Stimulated activated CD8-positive, alpha-beta memory T cell treated with anti-CD3 and anti-CD28 coated beads, Interleukin-15, amount 100 ng/mL, for 1 hour (primary cell): Measurements from ENCODE around the gene STK39.

Source experiments
- DNase-seq: peaks from one replicate; pipeline ENCODE4 v3.0.0-alpha.2; 2020; ENCODE audit warnings: low read depth

The STK39 gene

DNA sequence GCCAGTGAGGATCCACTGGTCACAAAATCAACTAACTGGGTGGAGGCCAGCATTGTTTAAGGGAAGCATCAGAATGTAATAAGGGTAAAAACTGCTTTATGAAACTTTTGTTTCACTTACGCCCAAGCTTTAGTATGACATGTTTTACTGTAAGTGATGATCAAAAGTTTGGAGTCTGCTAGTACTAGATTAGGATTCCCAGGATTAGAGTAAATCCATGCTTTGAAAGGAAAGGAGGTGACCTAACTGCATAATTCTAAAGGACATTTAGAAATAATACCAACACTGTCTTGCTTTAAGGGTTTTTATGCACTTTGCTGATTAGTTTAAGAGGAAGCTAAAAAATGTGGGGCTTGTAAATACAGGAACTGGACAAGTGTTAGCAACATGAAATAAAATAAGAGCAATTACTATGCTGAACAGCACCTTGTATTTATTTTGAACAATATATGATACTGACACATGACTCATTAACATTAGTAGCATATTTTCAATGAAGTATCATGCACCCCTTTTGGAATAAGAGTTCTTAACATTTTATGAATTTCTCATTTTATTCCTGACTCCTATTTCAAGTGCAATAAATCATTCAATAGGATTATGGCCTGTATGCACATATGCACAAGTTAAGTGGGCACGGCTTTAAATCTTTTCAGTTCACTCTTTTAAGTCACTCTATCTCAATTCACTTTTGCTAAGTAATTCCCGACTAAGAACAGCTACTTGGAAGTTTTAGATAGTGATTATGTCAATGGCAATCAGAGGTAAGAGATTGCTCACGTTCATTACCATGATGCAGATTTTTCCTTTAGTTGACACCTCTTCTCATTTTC, 62.5 kb downstream of the STK39 start:
- DNase-seq, result no peak

DNA sequence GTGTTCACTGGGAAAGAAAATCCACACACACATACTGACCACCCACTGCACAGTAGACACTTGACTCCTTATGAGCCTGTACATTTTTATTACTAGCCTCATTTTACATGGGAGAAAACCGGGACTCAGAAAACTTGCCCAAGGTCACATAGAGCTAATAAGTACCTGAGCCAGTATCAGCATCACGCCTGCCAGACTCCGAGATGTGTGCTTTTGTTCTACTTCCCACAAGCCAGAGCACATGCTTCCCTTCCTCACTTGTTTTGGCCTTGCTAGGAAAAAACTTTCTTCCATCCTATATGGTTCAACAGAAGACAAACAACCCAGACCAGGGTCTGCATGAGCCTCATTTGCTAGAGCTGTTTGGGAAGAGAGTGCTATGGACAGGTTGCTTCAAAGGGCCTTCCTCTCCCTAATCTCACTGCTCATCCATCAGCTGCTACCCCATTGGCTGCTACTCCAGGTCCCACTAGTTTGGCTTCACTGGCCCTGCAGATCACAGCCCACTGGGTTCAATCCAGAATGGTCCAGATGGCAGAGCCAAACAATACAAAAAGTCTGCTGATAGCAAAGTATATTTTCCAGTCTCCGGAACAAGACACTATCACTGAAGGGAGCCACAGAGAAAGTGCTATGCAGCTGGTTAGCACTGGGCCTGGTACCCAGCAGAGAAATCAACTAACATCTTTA, 63.9 kb downstream of the STK39 start:
- no peak for DNase-seq

DNA sequence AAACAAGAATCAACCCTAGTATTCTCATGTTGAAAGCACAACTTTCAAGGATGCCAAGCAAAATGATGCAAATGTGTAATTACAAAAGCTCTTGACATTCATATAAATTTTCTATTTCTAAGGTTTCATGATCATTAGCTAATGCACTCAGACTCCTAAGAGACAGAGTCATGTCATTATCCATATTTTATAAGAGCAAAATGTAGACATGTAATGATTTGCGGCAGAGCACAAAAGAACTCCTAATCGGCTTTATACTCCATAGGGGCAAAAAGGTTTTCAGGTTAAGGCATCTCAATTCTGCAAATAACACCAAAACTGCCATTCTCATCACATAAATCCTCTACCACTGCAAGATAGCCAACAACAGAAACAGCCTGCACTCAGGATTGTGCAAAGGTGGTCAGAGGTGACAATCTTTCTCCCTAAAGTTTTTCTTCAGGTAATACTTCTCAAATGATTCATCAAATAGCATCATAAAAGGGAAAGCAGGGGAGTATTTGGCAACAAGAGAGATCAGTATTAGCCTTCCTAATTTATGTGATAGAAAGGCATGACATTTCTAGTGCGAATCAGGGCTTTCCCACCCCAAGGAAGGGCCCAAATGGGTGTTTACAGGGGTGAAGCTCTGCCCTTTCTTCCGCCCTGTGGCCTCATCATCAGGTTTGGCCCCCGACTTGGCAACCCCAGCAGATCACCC, 64.7 kb downstream of the STK39 start:
- no peak for DNase-seq

DNA sequence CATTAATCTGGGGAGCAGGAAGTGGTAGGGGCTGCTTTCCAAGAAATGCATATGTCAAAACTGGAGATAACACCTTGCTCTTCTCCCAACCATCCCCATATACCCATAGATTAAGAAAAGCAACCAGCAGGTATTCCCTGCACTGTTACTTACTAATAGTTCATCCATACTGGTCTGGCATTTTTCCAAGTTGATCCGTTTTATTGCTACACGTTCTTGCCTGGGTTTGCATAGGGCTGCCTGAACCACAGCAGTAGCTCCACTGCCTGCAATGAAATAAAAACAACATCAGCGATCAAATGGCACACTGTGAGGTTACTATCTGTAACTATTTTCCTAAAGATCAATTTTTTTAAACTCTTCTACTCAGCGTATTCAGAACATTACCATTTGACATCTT, 65.6 kb downstream of the STK39 start:
- DNase-seq, result no peak

DNA sequence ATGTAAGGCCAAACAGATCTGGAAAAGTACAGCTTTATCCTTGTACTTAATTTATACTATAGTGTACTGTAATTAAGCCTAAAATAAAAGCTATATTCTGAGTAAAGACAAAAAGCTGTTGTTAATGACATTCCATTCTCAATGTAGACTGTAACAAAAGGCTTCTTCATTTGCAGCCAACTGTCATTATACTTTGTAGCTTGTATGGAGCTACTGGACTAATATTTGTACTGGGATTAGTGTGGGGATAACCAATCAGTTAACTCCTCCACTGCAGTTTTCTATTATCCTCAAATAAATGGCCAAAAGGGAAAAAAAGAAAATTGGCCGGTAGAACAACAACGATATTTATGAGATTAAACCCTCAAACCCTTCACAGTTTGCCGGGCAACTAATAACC, 66.5 kb downstream of the STK39 start:
- DNase-seq, result no peak

DNA sequence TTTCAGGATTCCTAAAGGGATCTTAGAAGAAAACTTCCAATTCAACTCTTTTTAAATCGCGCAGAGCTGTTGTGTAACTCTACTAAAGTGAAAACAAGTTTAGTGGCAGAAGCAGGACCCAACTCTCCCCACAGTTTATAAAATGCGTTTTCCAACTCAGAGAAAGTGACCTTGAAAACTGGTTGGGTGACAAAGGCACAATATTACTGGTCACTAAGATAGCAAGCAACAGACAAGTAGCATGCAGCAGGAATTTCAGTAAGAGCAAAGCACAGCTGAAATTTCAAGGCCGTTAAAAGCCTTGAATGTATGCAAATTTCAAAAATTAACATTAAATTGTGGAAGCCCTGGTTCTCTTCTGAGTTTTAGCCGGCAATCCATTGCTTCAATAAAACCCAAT, 66.9 kb downstream of the STK39 start:
- DNase-seq, result no peak

DNA sequence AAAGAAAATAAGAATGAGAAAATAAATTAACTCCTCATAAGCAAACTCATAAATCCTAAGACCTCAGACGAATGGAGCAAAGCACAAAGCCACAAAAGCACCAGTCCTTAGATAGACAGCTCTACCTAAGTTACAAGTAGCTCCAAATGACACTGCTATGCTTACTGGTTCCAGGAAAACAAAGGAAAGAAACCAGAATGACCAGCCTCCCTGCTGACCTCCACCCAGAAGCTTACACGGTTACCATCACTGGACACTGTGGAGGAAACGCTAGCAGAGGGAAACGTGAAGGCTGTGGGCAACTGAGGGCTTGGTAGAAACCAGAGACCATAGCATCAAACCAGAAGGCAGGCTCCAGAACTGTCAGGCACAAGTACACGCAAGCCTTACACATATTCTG, 67.8 kb downstream of the STK39 start:
- DNase-seq, result no peak

DNA sequence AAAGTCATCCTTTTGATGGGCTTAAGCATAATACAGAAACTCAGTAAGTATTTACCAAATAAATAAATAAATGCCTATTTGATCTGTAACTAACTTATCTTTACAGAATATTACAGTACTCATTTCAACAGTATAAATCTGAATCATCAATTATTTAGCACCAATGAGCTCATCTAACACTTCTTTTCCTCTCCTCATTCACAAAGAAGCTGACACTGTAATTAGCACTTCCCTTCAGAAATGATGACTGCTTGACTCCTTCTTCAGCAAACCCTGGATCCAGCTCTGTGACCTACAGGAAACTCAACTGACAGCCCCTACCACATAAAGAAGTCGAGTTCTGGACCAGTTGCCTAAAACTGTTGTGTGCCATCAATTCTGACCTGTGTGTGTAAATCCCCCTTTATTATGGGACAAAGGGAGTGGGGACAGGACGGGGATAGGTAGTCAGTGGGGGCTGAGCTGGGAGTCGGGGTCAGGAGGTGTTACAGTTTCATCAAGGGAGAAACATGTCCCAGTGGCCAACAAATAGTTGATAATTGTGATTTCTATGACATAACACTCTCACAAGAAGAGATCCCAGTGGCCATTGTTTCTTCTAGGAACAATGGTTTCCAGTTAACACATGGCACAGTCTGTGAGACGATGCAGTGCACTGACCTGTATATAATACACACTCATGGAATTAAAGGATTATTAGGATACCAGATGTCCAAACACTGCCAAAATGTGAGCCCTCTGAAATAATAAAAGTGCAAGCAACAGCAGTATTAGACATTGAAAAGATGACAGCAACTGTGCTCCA, 68.7 kb downstream of the STK39 start:
- DNase-seq, result no peak

DNA sequence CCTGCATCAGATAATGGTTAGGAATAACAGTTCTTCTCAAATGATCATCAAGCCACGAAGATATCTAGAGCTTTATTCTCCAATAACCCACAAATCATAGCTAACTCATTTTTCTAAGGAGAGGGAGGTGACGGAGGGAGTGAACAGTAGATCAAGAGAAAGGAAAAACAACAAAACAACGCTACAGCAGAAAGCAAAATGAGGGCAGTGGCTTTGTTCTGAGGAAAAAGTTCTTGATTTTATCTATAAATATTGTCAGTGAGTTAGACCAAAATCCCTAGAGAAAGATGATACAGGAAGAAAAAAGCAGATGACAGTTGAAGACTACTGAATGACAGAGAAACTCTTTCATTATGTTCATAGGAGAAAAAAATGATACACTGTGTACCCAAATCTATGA, 71.0 kb downstream of the STK39 start:
- no peak for DNase-seq

DNA sequence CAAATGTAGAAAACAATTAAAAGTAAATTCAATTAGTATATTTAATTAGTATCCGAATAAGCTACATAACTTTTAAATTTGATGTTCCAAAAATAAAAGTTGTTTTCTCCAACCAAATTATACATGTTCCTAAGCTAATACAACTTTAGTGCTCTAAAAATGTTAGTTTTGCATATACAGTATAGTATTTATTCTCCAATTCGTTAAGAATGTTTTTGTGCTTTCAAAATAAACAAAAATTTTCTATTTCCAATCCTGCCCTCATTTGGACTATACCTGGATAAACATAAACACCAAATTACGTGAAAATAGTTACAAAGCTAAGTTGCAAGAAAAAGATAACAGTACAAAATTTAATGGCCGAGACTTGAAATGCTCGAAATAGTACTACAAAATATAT, 71.9 kb downstream of the STK39 start:
- DNase-seq, result no peak

DNA sequence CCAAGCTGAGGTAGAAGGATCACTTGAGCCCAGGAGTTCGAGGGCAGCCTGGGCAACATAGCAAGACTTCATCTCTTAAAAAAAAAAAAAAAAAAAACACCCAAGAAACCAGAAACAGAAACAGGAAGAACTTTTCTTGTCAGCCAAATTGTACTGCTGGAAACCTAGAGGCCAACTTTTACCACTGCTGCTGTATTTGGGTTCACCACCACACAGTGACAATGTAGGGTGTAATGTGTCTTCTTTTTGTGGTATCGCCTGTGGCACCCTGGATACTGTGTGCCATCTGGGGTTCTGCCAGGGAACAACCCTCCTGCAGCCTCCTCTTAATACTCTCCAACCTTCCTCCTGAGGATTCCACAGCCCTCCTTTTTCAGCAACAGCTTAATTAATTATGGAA, 72.6 kb downstream of the STK39 start:
- no peak for DNase-seq

DNA sequence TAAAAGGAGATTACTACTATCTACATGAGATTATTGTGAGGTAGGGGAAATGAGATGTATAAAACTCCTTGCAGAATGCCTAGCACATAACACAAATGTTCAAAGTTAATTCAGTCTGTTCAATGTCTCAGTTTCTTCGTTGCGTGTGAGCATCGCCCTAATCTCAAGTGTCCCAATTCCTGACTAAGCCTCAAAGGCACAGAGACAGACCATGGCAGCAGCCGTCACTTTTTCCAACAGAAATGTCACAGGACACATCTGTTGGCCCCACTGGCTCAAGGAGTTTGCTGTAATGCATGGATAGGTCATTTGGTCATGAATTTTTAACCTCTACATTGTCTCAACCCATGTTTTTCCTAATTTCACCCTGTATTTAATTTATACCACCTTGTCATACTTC, 75.3 kb downstream of the STK39 start:
- no peak for DNase-seq

DNA sequence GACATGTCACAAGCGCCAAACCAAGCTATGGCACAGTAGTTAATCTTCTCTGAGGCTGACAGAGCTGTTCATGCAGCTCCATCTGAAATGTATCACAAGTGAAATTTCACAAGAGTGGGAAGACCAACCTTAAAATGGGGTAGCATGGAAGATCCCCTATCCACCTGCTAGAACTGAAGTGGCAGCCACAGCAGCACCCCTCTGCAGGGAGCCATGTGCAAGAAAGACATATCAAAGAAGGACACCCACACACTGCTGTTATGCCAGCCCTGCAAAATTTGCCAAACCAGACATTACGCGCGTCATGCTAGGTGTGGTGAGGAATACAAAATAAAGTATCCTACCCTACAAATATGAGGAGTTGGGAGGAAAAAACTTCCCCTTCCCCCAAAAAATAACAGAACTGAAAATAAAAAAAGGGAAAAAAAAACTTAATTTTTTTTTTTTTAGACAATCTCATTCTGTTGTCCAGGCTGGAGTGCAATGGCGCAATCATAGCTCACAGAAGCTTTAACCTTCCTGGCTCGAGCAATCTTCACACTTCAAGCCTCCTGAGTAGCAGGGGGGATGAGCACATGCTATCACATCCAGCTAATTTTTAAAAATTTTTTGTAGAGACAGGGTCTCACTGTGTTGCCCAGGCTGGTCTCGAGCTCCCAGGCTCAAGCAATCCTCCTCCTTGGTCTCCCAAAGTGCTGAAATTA, 76.2 kb downstream of the STK39 start:
- DNase-seq, result no peak

DNA sequence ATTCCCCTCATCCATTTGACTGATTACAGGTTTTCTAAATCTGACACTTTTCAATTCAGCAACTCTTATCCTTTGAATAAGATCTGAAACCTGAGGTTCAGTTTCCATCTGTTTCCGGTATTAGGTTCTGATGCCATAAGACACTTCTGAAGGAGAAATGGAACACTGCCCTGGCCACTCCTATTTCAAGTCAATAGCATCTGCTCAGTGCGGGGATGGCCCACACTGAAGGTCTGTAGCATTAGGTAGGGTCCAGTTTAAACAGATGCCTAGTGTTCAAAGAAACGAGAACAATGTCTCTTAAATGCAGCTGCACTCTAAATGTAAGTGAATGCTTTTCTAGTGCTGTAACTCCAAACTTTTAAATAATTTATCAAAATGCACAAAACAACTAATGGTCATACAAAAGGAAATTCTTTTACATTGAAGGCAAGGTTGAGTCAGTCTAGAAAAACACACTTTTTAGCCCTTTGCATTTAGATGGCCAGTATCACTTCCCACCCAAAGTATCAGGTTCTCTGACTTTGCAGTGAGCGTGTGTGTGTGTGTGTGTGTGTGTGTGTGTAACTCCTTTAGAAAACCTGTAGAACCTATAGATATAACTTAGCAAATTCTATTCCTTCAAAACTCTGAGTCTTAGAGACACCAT, 78.2 kb downstream of the STK39 start:
- no peak for DNase-seq

DNA sequence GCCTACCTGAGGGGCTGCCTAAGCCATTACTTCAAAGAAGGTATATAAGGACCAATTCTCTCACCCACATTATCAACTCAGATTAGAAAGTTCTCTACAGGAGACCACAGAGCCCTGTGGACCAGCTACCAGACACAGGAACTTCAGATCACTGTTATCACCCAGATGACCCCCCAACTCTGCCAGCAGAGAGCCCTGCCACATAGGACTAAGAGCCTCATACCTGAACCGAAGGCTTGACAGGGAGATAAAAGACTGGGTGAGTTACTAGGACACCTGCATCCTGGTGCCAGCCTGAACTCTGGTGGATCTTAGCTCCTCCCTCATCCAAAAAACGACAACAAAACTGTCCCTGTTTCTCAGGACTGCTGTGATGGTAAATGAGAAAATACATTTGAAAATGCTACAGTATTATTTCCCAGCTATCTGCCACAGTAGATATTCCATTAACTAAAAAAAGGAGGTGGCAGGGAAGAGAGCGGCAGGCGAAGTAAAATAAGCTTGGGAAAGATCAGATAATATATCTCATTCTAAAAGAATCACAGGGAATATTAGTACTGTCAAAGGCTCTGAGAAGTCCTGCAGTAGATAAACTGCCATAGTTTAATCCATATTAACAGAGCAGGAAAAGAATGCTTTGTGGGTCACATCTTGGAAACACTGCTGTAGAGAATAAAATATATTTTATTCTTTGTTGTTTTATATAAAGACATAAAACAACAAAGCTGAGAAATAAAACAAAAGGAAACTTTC, 79.7 kb downstream of the STK39 start:
- no peak for DNase-seq

DNA sequence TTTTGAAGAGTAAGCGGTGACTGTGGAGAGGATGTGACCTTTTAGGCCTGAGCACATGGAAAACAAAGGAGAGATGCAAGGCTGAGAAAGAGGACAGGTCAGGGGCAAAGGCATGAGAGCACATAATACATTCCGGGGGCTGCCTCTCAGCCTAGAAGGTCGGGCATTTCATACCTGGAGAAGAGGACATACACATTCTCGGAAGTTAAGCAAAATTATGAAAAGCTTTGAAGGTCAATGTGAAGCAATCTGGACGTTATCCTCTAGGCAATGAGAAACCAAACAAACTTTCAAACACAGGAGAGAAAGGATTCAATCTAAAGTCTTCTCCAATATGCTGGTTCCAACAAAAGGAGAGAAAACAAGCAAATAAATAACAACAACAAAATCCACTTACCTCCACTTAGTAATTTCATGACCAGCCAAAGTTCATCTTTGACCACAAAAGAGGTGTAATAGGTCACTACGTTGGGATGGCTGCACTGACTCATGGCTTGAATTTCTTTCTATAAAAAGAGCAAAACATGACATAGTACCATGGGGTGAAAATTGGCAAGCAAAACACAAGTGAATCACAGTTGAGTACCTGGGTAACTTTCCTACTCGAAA, 80.4 kb downstream of the STK39 start:
- DNase-seq, result no peak

DNA sequence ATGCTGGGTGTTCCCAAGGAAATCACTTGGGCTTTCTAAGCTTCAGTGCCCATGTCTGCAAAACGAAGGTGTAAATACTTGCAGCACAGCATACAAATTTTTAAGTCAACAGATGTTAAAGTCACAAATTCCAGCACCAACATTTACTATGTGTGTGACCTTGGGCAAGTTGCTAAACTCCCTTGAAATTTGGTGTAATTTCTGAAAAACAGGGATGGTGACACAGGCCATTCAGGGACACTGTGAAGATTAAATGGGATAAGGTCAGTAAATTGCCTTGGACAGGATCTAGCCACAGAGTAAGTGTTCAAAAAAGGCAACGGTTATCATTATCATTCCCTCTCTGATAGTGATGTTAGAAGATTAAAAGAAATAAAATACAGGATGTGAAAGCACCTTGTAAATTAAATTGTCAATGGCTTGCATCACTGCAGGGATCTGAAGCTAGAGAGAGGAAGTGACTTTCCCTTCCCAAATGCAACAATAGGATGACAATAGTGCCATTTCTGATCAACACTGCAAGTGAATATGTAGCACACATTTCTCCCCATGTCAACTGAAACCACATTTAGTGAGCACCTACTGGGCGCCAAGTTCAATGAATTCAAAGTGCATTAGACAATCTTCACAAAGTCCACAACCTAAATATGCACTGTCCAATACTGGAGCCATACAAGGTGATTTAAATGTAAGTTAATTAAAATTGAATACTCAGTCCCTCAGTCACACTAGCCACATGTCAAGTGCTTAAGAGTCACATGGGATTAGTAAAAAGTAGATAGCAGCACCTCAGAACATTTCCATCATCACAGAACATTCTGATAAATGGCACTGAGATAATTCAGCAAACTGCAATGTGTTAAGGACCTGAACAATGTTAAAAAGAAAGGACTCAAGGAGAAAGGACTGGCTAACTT, 81.2 kb downstream of the STK39 start:
- DNase-seq, result no peak

DNA sequence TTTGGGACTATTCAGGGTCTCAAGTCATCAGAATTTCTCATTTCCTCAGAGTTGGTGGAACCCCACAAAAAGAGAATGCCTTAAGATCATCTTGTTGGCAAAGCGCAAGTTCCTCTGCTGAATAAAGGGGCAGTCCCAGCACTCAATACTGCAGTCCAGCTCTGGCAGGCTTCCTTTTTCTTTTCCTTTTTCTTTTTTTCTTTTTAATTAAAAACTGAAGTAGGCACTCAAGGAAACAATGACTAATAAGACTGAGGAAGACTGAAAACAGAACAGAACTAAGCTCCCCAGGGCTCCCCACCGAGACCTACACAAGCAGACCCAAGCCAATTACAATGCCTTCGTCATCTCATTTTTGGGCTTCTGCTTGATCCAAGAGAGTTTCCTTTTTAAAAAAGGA, 82.0 kb downstream of the STK39 start:
- no peak for DNase-seq

DNA sequence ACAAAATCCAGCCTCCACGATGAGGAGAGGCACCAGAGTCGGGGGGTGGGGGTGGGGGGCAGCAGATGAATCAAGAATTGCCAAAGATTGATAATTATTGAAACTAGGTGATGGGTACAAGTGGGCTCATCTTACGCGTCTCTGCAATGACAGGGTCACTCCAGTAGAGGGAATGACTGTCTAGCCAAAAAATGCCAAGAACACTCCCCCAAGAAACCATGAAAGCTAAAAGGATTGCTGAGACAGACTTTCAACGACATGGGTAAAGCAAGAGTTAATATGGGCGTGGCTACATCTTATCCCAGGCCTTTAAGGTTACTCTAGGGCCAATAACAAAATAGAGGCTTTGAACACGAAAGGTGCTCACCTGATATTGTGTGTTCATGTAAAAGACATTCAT, 86.5 kb downstream of the STK39 start:
- DNase-seq, result no peak
